HEK293 (cell line): ENCODE measurements around the gene HSF2BP.

Experiments used
- CTCF ChIA-PET: fragments of 350-600 bp; formaldehyde crosslinking; extraction: SDS; loops from one replicate; lab custom pipeline; 2021; ENCODE audit warnings: antibody characterized with exemption; lab: Yijun Ruan, JAX
- POLR2A ChIA-PET: fragments of 300-600 bp; formaldehyde crosslinking; extraction: SDS; loops from one replicate; lab custom pipeline; 2020; ENCODE audit warnings: antibody characterized with exemption, inconsistent platforms; lab: Yijun Ruan, JAX
- H3K27ac ChIP-seq: fragments of 200-500 bp; sonication (Bioruptor generic); 2 replicates; pipeline ENCODE4 v1.5.1; 2014; ENCODE audit warnings: low read depth, low read length, control low read depth, inconsistent platforms; ENCODE audit errors: extremely low read depth
- H3K36me3 ChIP-seq, 2 experiments: fragments of 200-500 bp in 1 of 2; sonication (Bioruptor generic) in 1 of 2; 1 replicate in 1 of 2; 2 replicates in 1 of 2; pipeline ENCODE4 v1.5.1; 2014 to 2017; ENCODE audit warnings: inconsistent platforms in 2 of 2, low read length in 2 of 2; ENCODE audit not compliant: control insufficient read depth in 2 of 2, insufficient read depth in 1 of 2
- H3K4me1 ChIP-seq: fragments of 200-500 bp; sonication (Bioruptor generic); 2 replicates; pipeline ENCODE4 v1.5.1; 2014; ENCODE audit warnings: mild to moderate bottlenecking, low read length, inconsistent platforms; ENCODE audit not compliant: control insufficient read depth, insufficient read depth
- H3K4me3 ChIP-seq: 2 replicates; pipeline ENCODE4 v1.5.1; 2011; ENCODE audit warnings: low read depth, mild to moderate bottlenecking, control low read depth, low read length, moderate library complexity
- H3K9me3 ChIP-seq: fragments of 200-500 bp; sonication (Bioruptor generic); 2 replicates; pipeline ENCODE4 v1.5.1; 2014; ENCODE audit warnings: low read depth, low read length, inconsistent platforms; ENCODE audit not compliant: control insufficient read depth, insufficient read depth
- KLF1 ChIP-seq: fragments of 450-650 bp; formaldehyde crosslinking; IDR thresholded peaks from 2 replicates; pipeline ENCODE4 v1.5.1; 2016; ENCODE audit warnings: missing biosample characterization, missing genetic modification characterization
- MEIS1 ChIP-seq: sonication (generic); formaldehyde crosslinking; IDR thresholded peaks from 2 replicates; pipeline ENCODE4 v1.8.1; 2022; ENCODE audit warnings: missing genetic modification reagents, mild to moderate bottlenecking, borderline replicate concordance
- PRDM1 ChIP-seq: fragments of 450-650 bp; formaldehyde crosslinking; IDR thresholded peaks from 2 replicates; pipeline ENCODE4; 2016; ENCODE audit warnings: missing biosample characterization, missing genetic modification characterization
- PRDM6 ChIP-seq: fragments of 450-650 bp; formaldehyde crosslinking; IDR thresholded peaks from 2 replicates; pipeline ENCODE4 v1.5.1; 2017; ENCODE audit warnings: missing biosample characterization, missing genetic modification characterization
- SCRT2 ChIP-seq: fragments of 450-650 bp; formaldehyde crosslinking; IDR thresholded peaks from 2 replicates; pipeline ENCODE4 v1.5.1; 2016; ENCODE audit warnings: missing biosample characterization, missing genetic modification characterization
- SP7 ChIP-seq: fragments of 450-650 bp; formaldehyde crosslinking; IDR thresholded peaks from 2 replicates; pipeline ENCODE4 v1.5.1; 2016; ENCODE audit warnings: missing biosample characterization, missing genetic modification characterization
- YY1 ChIP-seq: fragments of 450-650 bp; formaldehyde crosslinking; IDR thresholded peaks from 2 replicates; pipeline ENCODE4 v1.5.1; 2018; ENCODE audit warnings: missing biosample characterization, missing genetic modification characterization
- ZFP37 ChIP-seq: fragments of 450-650 bp; formaldehyde crosslinking; IDR thresholded peaks from 2 replicates; pipeline ENCODE4 v1.5.1; 2016; ENCODE audit warnings: missing biosample characterization, missing genetic modification characterization
- ZNF114 ChIP-seq: fragments of 450-650 bp; formaldehyde crosslinking; IDR thresholded peaks from 2 replicates; pipeline ENCODE4 v1.5.0; 2017; ENCODE audit warnings: missing biosample characterization, missing genetic modification characterization
- ZNF175 ChIP-seq: fragments of 450-650 bp; formaldehyde crosslinking; IDR thresholded peaks from 2 replicates; pipeline ENCODE4 v1.5.1; 2016; ENCODE audit warnings: missing biosample characterization, missing genetic modification characterization
- ZNF184 ChIP-seq: fragments of 450-650 bp; IDR thresholded peaks from 2 replicates; pipeline ENCODE4 v1.5.1; 2018; ENCODE audit warnings: missing biosample characterization, mild to moderate bottlenecking, missing genetic modification characterization
- ZNF202 ChIP-seq: fragments of 450-650 bp; formaldehyde crosslinking; IDR thresholded peaks from 2 replicates; pipeline ENCODE4 v1.5.1; 2016; ENCODE audit warnings: missing biosample characterization, missing genetic modification characterization, borderline replicate concordance
- ZNF354C ChIP-seq: fragments of 450-650 bp; formaldehyde crosslinking; IDR thresholded peaks from 2 replicates; pipeline ENCODE4 v1.5.1; 2016; ENCODE audit warnings: missing biosample characterization, missing genetic modification characterization, low read depth, borderline replicate concordance
- ZNF48 ChIP-seq: fragments of 450-650 bp; formaldehyde crosslinking; IDR thresholded peaks from 2 replicates; pipeline ENCODE4 v1.5.1; 2016; ENCODE audit warnings: missing biosample characterization, missing genetic modification characterization
- ZNF624 ChIP-seq: fragments of 450-650 bp; formaldehyde crosslinking; IDR thresholded peaks from 2 replicates; pipeline ENCODE4 v1.5.1; 2017; ENCODE audit warnings: missing biosample characterization, missing genetic modification characterization
- ZNF629 ChIP-seq: fragments of 450-650 bp; formaldehyde crosslinking; IDR thresholded peaks from 2 replicates; pipeline ENCODE4 v1.5.1; 2017; ENCODE audit warnings: missing biosample characterization, missing genetic modification characterization
- ZNF654 ChIP-seq: fragments of 450-650 bp; formaldehyde crosslinking; IDR thresholded peaks from 2 replicates; pipeline ENCODE4 v1.5.1; 2016; ENCODE audit warnings: low read depth, missing biosample characterization, missing genetic modification characterization
- ZNF660 ChIP-seq: fragments of 450-650 bp; IDR thresholded peaks from 2 replicates; pipeline ENCODE4 v1.5.1; 2018; ENCODE audit warnings: missing biosample characterization, mild to moderate bottlenecking, missing genetic modification characterization
- ZNF670 ChIP-seq: fragments of 450-650 bp; formaldehyde crosslinking; IDR thresholded peaks from 2 replicates; pipeline ENCODE4 v1.5.1; 2016; ENCODE audit warnings: missing biosample characterization, missing genetic modification characterization, low read depth
- TF ChIP-seq, protein P1 (sequence below): fragments of 450-650 bp; IDR thresholded peaks from 2 replicates; pipeline ENCODE4 v1.5.1; 2018; ENCODE audit warnings: missing biosample characterization, mild to moderate bottlenecking, missing genetic modification characterization
- TF ChIP-seq, protein P2 (sequence below): fragments of 450-650 bp; formaldehyde crosslinking; IDR thresholded peaks from 2 replicates; pipeline ENCODE4 v1.5.1; 2016; ENCODE audit warnings: missing biosample characterization, missing genetic modification characterization

Gene HSF2BP

GRCh38 chr21:43645136-43645891, 14.0 kb downstream of the HSF2BP start (continued):
- peak; percentile 37; the same call in 1 of the 2 replicates for TF ChIP-seq PRDM6 (tag by site-specific recombination)
- TF ChIP-seq ZNF202 (tag by site-specific recombination): no peak
- peak; percentile 88 for TF ChIP-seq PRDM1
- TF ChIP-seq KLF1 (tag by site-specific recombination): no peak
- TF ChIP-seq ZNF660: peak; percentile 26; the same call in 1 of the 2 replicates
- TF ChIP-seq ZNF654 (tag by site-specific recombination): peak; percentile 68

DNA sequence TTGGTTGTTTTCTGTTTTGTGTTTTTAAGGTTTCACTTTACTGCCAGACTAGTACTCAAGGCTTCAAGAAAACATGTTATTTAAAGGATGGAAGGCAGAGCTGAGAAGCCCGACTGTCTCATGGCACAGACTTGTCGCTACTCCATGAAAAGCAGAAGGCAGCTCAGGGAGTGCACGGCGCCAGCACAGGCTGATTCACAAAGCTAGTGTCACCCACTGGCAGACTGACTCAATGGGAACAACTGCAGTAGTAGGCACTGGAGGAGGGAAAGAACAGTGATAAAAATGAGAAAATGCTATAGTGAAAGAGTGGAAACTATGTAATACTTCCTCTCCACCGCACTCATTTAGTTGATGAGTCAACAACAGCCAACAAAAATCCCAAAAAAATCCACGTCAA, 14.7 kb downstream of the HSF2BP start:
- peaks cover 7% of the 10 kb centered on the region; the same call in 1 of the 2 replicates for H3K4me1 ChIP-seq
- no peaks in the 10 kb centered on the region for H3K36me3 ChIP-seq
- no peak overlapping the region for H3K27ac ChIP-seq
- H3K9me3 ChIP-seq: no peaks in the 10 kb centered on the region
- no peak overlapping the region for H3K4me3 ChIP-seq
- POLR2A ChIA-PET: no interaction called here
- TF ChIP-seq SCRT2 (tag by site-specific recombination): peak; percentile 52
- TF ChIP-seq ZNF629 (tag by site-specific recombination): no peak
- CTCF ChIA-PET: interaction anchor here (0.6 to 2.5 kb wide), 8 partner anchors 11 to 433 kb away, joined by 3 to 15 read pairs (median 4); no protein-coding TSS in a partner anchor

DNA sequence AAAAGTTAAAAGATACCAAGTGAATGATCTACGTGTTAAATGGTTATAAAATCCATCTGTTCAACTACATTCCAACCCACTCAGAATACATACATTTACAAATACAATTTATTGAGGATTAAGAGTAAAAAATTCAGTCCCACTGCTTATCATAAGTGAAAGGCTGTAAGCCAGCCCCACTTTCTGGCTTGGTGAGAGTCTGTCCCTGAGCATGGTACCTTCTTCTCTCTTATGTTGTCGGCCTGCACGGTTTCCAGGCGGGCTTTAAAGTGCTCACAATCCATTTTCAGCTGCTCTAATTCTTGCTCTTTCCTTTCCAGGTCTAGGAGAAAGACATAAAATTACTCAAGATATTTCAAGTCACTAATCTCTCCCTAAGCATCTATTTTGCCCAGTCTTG, 15.2 kb downstream of the HSF2BP start:
- peaks cover 7% of the 10 kb centered on the region; the same call in 1 of the 2 replicates for H3K4me1 ChIP-seq
- no peak overlapping the region for H3K27ac ChIP-seq
- H3K4me3 ChIP-seq: no peak overlapping the region
- no peak for TF ChIP-seq ZNF624 (tag by site-specific recombination)
- no peak for TF ChIP-seq ZNF175 (tag by site-specific recombination)
- TF ChIP-seq MEIS1 (CRISPR knock-in tag): no peak
- TF ChIP-seq ZNF114 (tag by site-specific recombination): no peak
- TF ChIP-seq ZNF48 (tag by site-specific recombination): no peak
- TF ChIP-seq, protein P1, sequence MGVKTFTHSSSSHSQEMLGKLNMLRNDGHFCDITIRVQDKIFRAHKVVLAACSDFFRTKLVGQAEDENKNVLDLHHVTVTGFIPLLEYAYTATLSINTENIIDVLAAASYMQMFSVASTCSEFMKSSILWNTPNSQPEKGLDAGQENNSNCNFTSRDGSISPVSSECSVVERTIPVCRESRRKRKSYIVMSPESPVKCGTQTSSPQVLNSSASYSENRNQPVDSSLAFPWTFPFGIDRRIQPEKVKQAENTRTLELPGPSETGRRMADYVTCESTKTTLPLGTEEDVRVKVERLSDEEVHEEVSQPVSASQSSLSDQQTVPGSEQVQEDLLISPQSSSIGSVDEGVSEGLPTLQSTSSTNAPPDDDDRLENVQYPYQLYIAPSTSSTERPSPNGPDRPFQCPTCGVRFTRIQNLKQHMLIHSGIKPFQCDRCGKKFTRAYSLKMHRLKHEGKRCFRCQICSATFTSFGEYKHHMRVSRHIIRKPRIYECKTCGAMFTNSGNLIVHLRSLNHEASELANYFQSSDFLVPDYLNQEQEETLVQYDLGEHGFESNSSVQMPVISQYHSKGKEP (tag by site-specific recombination): no peak
- no peak for TF ChIP-seq SP7 (tag by site-specific recombination)
- TF ChIP-seq, protein P2, sequence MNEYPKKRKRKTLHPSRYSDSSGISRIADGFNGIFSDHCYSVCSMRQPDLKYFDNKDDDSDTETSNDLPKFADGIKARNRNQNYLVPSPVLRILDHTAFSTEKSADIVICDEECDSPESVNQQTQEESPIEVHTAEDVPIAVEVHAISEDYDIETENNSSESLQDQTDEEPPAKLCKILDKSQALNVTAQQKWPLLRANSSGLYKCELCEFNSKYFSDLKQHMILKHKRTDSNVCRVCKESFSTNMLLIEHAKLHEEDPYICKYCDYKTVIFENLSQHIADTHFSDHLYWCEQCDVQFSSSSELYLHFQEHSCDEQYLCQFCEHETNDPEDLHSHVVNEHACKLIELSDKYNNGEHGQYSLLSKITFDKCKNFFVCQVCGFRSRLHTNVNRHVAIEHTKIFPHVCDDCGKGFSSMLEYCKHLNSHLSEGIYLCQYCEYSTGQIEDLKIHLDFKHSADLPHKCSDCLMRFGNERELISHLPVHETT: no peak
- TF ChIP-seq ZFP37 (tag by site-specific recombination): no peak
- no peak for TF ChIP-seq ZNF184
- no peak for TF ChIP-seq ZNF354C (tag by site-specific recombination)
- no peak for TF ChIP-seq ZNF670 (tag by site-specific recombination)
- TF ChIP-seq YY1 (tag by site-specific recombination): no peak
- POLR2A ChIA-PET: no interaction called here
- CTCF ChIA-PET: interaction anchor here (1.8 to 2.5 kb wide), 3 partner anchors 10 to 310 kb away, joined by 4 to 15 read pairs (median 11); no protein-coding TSS in a partner anchor
- no peaks in the 10 kb centered on the region for H3K9me3 ChIP-seq
- H3K36me3 ChIP-seq: no peaks in the 10 kb centered on the region
